ENCODE results near the gene COL8A1.
"Not testable (repeated sequence)": the region's sequence is repeated elsewhere in the genome, so short reads cannot be mapped to it uniquely, and the experiment has no call there.

COL8A1 gene

GRCh38 chr3:99638167-99638948, at the start of gene COL8A1:
TSS of gene COL8A1 (plus strand) at chr3:99638594. CDS start at chr3:99790683, 152,089 bp downstream.
- DNase-seq = no peak

DNA sequence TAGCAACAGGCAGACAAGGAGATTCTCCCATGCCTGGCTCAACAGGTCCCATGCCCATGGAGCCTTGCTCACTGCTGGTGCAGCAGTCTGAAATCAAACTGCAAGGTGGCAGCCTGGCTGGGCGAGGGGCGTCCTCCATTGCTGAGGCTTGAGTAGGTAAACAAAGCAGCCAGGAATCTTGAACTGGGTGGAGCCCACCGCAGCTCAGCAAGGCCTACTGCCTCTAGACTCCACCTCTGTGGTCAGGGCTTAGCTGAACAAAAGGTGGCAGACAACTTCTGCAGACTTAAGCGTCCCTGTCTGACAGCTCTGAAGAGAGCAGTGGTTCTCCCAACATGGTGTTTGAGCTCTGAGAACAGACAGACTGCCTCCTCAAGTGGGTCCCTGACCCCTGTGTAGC, 49.2 kb upstream of the COL8A1 start:
- DNase-seq = not testable (repeated sequence)

DNA sequence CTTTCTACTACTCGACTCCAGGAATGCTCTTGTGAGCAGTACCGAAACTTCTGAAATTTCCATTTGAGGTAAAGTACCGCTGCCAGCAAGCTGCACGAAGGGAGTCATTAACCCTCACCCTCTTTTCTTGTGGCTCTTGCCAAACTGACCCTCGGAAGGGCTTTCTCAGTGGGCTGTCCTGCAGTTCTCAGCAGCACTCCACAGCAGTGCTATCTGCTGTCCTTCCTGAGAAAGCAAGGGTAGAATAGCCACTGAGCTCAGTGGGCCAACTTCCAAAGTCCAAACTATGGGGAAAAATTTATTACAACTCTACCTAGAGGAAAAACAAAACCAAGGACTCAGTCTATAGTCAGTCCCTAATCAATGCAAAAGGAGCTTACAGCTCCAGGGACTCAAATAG, 38.5 kb upstream of the COL8A1 start:
- DNase-seq = no peak

GRCh38 chr3:99601515-99601914, 36.9 kb upstream of the COL8A1 start:
- no peak for DNase-seq

DNA sequence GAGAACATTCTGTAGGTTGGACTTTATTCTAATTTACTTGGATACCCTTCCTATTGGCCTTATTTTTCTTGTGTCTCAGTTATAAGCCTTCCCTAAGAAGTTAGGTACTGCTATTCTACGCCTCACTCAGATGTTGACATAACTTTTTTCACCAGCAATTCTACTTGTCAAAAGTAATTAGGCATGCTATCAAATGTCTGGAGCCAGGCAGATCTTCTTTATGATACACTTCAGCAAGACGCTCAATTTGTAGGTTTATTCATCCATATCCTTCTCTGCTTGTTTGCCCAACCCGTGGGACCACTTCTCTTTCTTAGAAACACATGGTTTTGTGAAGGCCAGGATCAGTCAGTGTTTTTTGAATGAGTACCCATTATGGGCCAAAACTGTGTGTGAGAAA, 36.2 kb upstream of the COL8A1 start:
- no peak for DNase-seq

DNA sequence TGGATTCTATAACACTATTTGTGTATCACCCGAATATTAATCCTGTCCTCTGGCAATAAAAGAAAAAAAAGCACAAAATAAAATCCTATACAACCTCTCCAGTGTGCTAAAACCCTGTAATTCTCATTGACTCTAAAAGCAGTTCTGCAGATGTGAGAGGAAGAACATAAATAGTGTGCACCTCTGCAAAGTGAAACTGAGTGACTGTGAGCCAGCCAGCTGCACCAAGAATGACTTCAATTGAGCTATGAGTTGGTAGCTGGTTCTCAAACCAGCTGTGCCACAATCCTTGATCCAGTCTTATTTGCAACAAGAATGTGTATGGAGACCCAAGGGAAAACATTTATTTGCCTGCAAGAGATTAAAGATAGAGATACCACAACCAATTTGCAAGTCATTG, 31.2 kb upstream of the COL8A1 start:
- no peak for DNase-seq

GRCh38 chr3:99614768-99615167, 23.6 kb upstream of the COL8A1 start:
- DNase-seq = no peak

DNA sequence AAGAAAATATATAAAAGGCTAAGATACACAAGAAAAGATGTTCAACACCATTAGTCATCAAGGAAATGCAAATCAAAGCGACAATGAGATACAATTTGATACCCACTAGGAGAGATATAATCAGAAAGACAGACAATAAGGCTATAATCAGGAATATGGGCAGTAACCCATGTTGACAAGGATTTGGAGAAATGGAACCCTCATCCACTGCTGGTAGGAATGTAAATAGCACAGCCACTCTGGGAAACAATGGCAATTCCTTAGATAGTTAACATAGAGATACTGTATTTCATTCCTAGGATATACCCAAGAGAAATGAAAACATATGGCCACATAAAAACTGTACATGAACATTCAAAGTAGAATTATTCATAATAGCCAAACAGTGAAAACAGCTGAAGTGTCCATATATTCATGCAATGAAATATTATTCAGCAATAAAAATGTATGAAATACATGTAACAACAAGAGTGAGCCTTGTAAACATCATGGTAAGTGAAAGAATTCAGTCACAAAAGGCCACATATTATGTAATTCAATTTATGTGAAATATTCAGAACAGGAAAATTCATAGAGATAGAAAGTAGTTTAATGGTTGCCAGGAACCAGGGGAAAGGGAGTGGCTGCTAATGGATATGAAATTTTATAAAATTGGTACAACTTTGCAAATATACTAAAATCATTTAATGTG, 18.2 kb upstream of the COL8A1 start:
- DNase-seq = no peak

- no peak for DNase-seq
Observed at GRCh38 chr3:99620976-99621375, 17.4 kb upstream of the COL8A1 start.

- no peak for DNase-seq
Observed at GRCh38 chr3:99624496-99625236, 13.7 kb upstream of the COL8A1 start.

GRCh38 chr3:99625237-99625622, 13.2 kb upstream of the COL8A1 start:
- no peak for DNase-seq

DNA sequence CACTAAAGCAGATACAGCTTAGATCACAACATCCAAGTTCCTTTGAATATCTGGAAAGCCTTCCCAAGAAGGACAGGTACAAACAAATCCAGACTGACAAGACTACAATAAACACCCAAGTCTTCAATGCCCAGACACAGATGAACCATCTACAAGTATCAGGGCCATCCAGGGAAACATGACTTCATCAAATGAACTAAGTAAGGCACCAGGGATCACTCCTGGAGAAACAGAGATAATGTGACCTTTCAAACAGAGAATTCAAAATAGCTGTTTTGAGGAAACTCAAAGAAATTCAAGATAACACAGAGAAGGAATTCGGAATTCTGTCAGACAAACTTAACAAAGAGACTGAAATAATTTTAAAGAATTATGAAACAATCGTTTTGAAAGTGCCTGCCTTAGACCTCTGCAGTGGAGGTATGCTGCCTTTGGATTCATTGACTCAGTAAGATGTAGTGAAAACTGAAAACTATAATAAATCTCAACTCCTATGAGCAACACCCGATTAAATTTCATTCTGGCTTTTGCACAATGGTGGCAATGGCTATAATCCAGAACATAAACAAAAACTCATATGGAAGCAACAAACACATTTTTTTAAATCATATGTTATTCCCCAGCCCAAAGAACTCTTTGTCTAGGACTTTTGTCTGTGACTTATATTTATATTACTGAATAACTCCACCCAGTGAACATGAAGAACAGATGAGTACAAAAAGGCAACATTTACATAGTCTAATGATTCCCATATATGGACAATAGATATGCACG, 12.6 kb upstream of the COL8A1 start:
- DNase-seq = no peak

DNA sequence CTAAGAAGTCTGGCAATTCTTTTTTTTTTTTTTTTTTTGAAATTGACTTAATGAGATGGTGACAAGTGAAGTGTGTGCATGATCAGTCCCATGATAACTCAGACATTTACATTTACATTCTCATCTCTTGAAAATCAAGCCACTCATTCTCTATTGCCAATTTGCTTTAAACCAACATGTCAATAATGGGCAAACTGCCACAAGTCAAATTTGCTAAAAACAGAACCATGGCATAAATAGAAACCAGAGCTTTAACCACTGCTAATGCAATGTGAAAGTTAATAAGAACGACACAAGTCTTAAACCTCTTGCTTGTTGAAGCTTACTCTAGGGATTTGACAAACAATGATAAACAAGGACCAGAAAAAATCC, 12.0 kb upstream of the COL8A1 start:
- DNase-seq = no peak

DNA sequence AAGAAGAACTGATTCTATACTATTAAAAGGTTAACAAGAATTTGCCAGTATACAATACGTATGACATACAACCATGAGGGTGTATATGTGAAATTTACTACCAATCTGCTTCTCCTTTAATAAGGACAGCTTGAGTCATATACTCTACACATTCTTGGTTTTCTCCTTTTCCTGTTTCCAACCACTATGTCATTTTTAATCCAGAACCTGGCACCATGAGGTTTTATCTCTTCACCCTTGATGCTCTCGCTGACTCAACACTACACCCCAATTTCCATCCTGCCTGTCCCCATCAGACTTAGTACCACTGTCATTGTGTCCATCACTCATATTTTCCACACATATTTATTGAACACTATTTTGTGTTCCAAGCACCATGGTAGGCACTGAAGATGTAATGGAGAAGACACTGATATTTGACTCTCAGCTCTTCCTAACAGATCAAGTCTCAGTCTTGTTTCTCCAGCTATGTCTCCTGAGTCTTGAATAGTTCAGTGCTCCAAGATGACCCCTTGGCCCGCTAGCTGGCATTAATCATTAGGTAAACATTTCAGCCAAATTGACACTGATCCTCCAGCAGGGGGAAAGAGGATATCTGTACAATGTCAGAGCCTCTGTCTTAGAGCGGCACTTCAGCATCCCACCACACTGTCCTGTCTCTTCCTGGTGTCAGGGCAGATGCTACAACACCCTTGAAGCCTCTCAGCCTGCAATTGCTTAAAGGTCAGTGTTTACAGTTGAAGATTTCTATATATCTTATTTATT, 11.2 kb upstream of the COL8A1 start:
- DNase-seq = no peak

- no peak for DNase-seq
Observed at GRCh38 chr3:99630815-99631214, 7.6 kb upstream of the COL8A1 start.

DNA sequence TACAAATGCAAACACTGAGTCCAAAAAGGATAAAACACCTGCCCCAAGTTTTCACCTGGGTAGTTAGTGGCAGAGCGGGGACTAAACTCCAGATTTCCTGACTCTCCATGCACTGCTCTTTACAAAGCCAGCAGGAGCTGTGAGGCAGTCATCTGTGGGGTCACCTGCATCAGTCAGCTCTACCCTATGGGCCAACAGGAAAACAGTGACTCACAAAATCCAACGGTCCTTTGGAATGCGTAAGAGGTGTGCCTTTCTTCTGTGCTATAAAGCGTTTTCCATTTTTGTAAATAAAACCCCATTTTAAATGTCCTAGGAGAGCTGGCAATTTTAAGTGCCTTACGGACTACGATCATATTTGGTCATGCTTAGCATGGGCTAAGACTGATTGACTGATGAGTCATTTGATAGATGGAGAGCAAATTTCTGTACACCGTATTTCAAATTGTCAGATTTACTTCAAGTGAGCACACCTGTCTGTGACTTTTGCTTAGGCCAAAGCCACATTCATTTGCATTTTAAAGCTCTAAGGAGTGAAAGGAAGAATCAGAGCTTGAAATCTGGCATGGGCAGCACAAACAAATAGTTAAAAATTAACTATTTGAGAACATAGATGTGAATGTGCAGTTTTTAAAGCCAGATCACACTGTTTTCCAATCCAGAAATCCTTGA, 4.4 kb upstream of the COL8A1 start:
- DNase-seq = no peak

DNA sequence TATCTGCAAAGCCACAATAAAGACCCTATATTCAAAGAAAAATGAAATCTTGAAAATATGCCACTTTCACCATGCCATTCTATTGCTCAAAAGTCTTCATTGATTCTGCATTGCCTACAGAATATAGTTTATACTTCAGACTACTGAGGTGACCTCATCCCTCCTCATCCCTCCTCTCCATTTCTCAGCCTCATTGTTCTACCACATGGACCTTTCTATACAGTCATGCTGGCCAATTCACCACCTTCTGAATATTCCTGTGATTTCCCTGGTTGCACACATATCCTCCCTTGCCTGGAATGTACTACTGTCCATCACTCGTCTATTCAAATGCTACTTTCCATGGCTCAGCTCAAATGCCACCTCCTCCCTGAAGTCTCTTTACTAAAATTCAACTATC, 3.5 kb upstream of the COL8A1 start:
- DNase-seq = no peak

- no peak for DNase-seq
Observed at GRCh38 chr3:99635348-99635747, 3.0 kb upstream of the COL8A1 start.

DNA sequence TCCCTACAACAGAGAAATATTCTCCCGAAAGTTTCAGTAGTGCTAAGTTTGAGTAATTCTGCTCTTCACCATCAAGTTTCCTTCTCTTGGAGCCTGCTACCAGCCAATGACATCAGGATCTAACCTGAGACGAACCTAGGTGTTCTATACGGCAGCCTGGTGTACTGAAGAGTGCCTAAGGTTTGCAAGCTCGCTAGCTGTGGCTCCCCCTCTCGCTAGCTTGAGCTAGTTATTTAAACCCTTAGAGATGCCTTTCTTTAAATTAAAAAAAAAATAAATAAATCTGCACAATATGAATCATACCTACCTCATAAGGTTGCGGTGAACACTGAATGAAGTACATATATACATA, 1.4 kb upstream of the COL8A1 start:
- DNase-seq = no peak

DNA sequence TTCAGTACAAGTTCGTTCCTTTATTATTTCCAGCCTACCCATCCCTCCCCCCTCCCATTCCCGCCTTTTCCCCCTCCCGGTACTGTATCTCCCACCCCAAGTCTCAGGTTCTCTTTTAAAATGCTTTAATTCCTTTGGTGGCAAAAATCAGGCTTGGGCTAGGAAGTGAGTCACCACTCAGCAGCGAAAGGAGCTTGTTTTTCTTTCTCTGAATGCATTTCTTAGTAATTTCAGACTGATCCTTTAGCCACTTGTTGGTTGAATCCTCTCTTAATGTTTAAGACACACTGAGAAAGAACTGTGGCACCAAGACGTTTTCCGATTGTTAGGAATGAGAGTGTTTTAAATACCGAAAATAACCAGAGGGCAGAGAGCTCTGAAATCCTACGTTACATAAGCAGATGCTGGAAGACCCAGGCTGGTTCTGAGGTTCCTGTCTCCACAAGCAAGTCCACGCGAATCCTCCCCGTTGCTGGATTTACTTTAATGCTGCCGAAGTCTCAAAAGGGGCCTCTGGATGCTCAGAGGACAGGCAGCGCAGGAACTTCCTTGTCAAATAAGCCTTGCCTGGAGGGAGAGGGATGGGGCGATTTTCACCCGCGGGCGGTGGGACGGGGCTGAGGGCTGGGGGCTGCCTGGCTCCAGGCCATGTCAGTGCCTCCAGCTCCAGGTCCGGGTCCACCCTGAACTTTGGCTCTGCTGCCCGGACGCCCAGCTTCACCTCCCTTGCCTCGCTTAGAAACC, 854 bp upstream of the COL8A1 start:
- no peak for DNase-seq

- no peak for DNase-seq
Observed at GRCh38 chr3:99639579-99639978, 1.2 kb downstream of the COL8A1 start.
